ENCODE measurements around the gene TRMT61A.

Gene TRMT61A

GRCh38 chr14:103563226-103563620 lies 34.2 kb downstream of the TRMT61A start:
- peak; percentile 58 for DNase-seq (ENCODE audit: low read depth)
- H3K4me3 ChIP-seq (ENCODE audit: low read depth, low read length), result peak overlapping the region; percentile 62
- TF ChIP-seq CTCF (IDR thresholded peaks at IDR 0.05; ENCODE audit: control insufficient read depth, extremely low read depth, insufficient read depth), result no peak

GRCh38 chr14:103563844-103564505 lies 35.0 kb downstream of the TRMT61A start:
- DNase-seq (ENCODE audit: low read depth), result no peak

GRCh38 chr14:103568952-103569351 lies 40.0 kb downstream of the TRMT61A start:
- no peak for TF ChIP-seq CTCF (IDR thresholded peaks at IDR 0.05; ENCODE audit: control insufficient read depth, extremely low read depth, insufficient read depth)
- H3K4me3 ChIP-seq (ENCODE audit: low read depth, low read length), result no peak overlapping the region
- no peak for DNase-seq (ENCODE audit: low read depth)

More at GRCh38 chr14:103563844-103564505, 35.0 kb downstream of the TRMT61A start:
- TF ChIP-seq CTCF (IDR thresholded peaks at IDR 0.05; ENCODE audit: control insufficient read depth, extremely low read depth, insufficient read depth), result 0 out of 2 replicates have a peak, but pooled peaks have one; percentile 0
- peak overlapping the region; percentile 62 for H3K4me3 ChIP-seq (ENCODE audit: low read depth, low read length)

- no peak for DNase-seq (ENCODE audit: low read depth)
- no peak overlapping the region for H3K4me3 ChIP-seq (ENCODE audit: low read depth, low read length)
- no peak for TF ChIP-seq CTCF (IDR thresholded peaks at IDR 0.05; ENCODE audit: control insufficient read depth, extremely low read depth, insufficient read depth)
These were observed 40.4 kb downstream of the TRMT61A start for GRCh38 chr14:103569408-103569807.

DNA sequence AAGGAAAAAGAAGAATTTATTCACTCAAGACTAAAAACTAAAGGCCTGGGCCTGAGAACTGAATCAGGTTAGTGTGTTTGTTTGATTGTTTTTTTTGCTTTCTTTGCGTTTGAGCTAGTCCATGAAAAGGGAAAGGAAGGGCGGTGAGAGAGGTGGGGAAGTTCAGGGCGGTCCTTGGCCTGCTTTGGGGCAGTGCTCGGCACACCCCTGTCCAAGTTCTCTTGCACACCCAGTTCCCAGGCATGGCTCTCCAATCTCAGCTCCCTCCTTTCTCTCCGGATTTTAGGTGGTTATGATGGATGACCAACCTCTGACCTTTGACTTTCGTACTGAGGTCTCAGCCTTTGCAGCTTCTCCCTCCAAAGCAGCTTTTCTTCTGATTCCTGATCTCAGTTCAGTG lies 45.1 kb downstream of the TRMT61A start:
- no peak for TF ChIP-seq CTCF (IDR thresholded peaks at IDR 0.05; ENCODE audit: control insufficient read depth, extremely low read depth, insufficient read depth)
- no peak for DNase-seq (ENCODE audit: low read depth)

GRCh38 chr14:103574707-103575285 lies 45.8 kb downstream of the TRMT61A start:
- no peak for DNase-seq (ENCODE audit: low read depth)
- no peak for TF ChIP-seq CTCF (IDR thresholded peaks at IDR 0.05; ENCODE audit: control insufficient read depth, extremely low read depth, insufficient read depth)
- H3K4me3 ChIP-seq (ENCODE audit: low read depth, low read length), result no peak overlapping the region

More for the DNA sequence above, 45.1 kb downstream of the TRMT61A start:
- no peak overlapping the region for H3K4me3 ChIP-seq (ENCODE audit: low read depth, low read length)
